DOHH2 (cell line): ENCODE results near the gene AMZ2.
"Not testable (repeated sequence)": the region's sequence is repeated elsewhere in the genome, so short reads cannot be mapped to it uniquely, and the experiment has no call there.

ENCODE experiments used
- H3F3A ChIP-seq: fragments of 200-600 bp; sonication (generic), shearing (Covaris generic); 2 replicates; pipeline ENCODE4 v1.6.0; 2016; ENCODE audit warnings: antibody characterized with exemption, mild to moderate bottlenecking; ENCODE audit not compliant: control insufficient read depth, insufficient read depth
- H3K27ac ChIP-seq: fragments of 200-600 bp; sonication (generic); 2 replicates; pipeline ENCODE4 v1.5.1; 2014; ENCODE audit warnings: low read depth, mild to moderate bottlenecking, low read length, moderate library complexity
- H3K27me3 ChIP-seq: fragments of 200-600 bp; sonication (generic); 2 replicates; pipeline ENCODE4 v1.6.1; 2014; ENCODE audit warnings: mild to moderate bottlenecking, low read length, mixed read lengths; ENCODE audit not compliant: control insufficient read depth
- H3K36me3 ChIP-seq: fragments of 200-600 bp; sonication (generic); 2 replicates; pipeline ENCODE4 v1.6.1; 2014; ENCODE audit warnings: mild to moderate bottlenecking, low read length, moderate library complexity, mixed read lengths; ENCODE audit not compliant: control insufficient read depth
- H3K4me1 ChIP-seq: fragments of 200-600 bp; sonication (generic); 2 replicates; pipeline ENCODE4 v1.6.1; 2014; ENCODE audit warnings: mild to moderate bottlenecking, low read length, mixed read lengths; ENCODE audit not compliant: control insufficient read depth
- H3K4me2 ChIP-seq: fragments of 200-600 bp; sonication (generic); 2 replicates; pipeline ENCODE4 v1.6.0; 2014; ENCODE audit warnings: mild to moderate bottlenecking, low read length, moderate library complexity
- H3K4me3 ChIP-seq: fragments of 200-600 bp; sonication (generic); 2 replicates; pipeline ENCODE4 v1.5.1; 2014; ENCODE audit warnings: mild to moderate bottlenecking, low read length, mixed read lengths
- H3K79me2 ChIP-seq: fragments of 200-600 bp; sonication (generic); 2 replicates; pipeline ENCODE4 v1.6.1; 2014; ENCODE audit warnings: mild to moderate bottlenecking, low read length, mixed read lengths; ENCODE audit not compliant: control insufficient read depth
- H3K9me2 ChIP-seq: fragments of 200-600 bp; sonication (generic); replicated peaks from 2 replicates; pipeline ENCODE4 v1.6.1; 2014; ENCODE audit warnings: mild to moderate bottlenecking, low read length, mixed read lengths; ENCODE audit not compliant: control insufficient read depth
- H3K9me3 ChIP-seq: fragments of 200-600 bp; sonication (generic); 2 replicates; pipeline ENCODE4 v1.6.1; 2014; ENCODE audit warnings: antibody characterized with exemption, low read length, mixed read lengths; ENCODE audit not compliant: control insufficient read depth, insufficient read depth
- H4K20me1 ChIP-seq: fragments of 200-600 bp; sonication (generic); 2 replicates; pipeline ENCODE4 v1.6.0; 2014; ENCODE audit warnings: low read depth, mild to moderate bottlenecking, antibody characterized with exemption, low read length, moderate library complexity; ENCODE audit not compliant: control insufficient read depth, insufficient read depth
- CTCF ChIP-seq: fragments of 200-600 bp; sonication (generic); IDR thresholded peaks from one replicate; pipeline ENCODE4 v1.5.1; 2014; ENCODE audit warnings: antibody characterized with exemption, mild to moderate bottlenecking, low read depth, low read length; ENCODE audit not compliant: poor library complexity, severe bottlenecking
- EZH2phosphoT487 ChIP-seq: fragments of 200-600 bp; sonication (generic); IDR thresholded peaks from 2 replicates; pipeline ENCODE4 v1.6.1; 2017; ENCODE audit warnings: borderline replicate concordance, mild to moderate bottlenecking, antibody characterized with exemption, low read length, moderate library complexity, mixed read lengths

The AMZ2 gene

DNA sequence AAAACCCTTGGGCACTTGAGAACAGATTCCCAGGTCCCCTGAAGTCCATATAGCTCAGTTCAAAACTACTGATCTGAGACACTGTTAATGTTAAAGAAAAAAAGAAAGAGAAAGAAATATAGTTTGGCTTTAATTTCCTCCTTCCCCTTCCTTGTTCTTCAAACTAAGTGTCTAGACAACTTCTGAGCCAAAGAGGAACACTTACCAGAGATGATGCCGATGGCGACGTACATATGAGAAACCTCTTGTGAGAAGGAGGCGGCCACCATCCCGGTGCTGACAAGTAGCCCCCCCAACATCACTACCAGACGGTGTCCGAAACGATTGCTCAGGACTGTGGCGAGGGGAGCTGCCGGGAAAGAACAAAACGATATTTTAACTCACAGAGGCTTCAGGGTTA is 25.9 kb downstream of the AMZ2 start:
- Histone ChIP-seq H3K4me2 (no peak overlapping the region), H3K4me1 (no peaks in the 10 kb centered on the region), H3K9me2 (no peaks in the 10 kb centered on the region), H3K79me2 (peaks cover 44% of the 10 kb centered on the region), H3K36me3 (peaks cover 82% of the 10 kb centered on the region), H3F3A (0 out of 2 replicates have a peak, but pooled peaks cover 3% of the 10 kb centered on the region), H3K27me3 (no peaks in the 10 kb centered on the region), H3K4me3 (no peak overlapping the region), H4K20me1 (0 out of 2 replicates have a peak, but pooled peaks cover 3% of the 10 kb centered on the region), H3K27ac (no peak overlapping the region), H3K9me3 (no peaks in the 10 kb centered on the region)
- TF ChIP-seq CTCF = no peak
- TF ChIP-seq EZH2phosphoT487 = no peak

GRCh38 chr17:68276339-68276738 is 28.5 kb downstream of the AMZ2 start:
- Histone ChIP-seq H3K36me3 (peaks cover 86% of the 10 kb centered on the region), H3K79me2 (peaks cover 57% of the 10 kb centered on the region)
- H3K27me3 ChIP-seq, H3K9me3 ChIP-seq, H3K4me1 ChIP-seq, H3K9me2 ChIP-seq, H3K4me3 ChIP-seq, H3F3A ChIP-seq, H3K4me2 ChIP-seq, H4K20me1 ChIP-seq, H3K27ac ChIP-seq: not testable (repeated sequence)

GRCh38 chr17:68277807-68278206 is 30.0 kb downstream of the AMZ2 start:
- no peaks in the 10 kb centered on the region for H3F3A ChIP-seq
- H3K4me3 ChIP-seq = no peak overlapping the region
- H3K79me2 ChIP-seq = peaks cover 59% of the 10 kb centered on the region
- no peaks in the 10 kb centered on the region for H3K9me2 ChIP-seq
- H4K20me1 ChIP-seq = no peaks in the 10 kb centered on the region; the same call in 1 of the 2 replicates
- H3K9me3 ChIP-seq = no peaks in the 10 kb centered on the region
- H3K4me2 ChIP-seq = no peak overlapping the region
- no peaks in the 10 kb centered on the region for H3K4me1 ChIP-seq
- TF ChIP-seq EZH2phosphoT487 = no peak
- TF ChIP-seq CTCF = no peak
- H3K27me3 ChIP-seq = no peaks in the 10 kb centered on the region
- peaks cover 80% of the 10 kb centered on the region for H3K36me3 ChIP-seq
- H3K27ac ChIP-seq = no peak overlapping the region

- not testable (repeated sequence) for H3F3A ChIP-seq, H3K4me3 ChIP-seq, H3K27ac ChIP-seq, H3K4me2 ChIP-seq, H3K9me3 ChIP-seq, H3K9me2 ChIP-seq, H4K20me1 ChIP-seq, H3K27me3 ChIP-seq
- Histone ChIP-seq H3K4me1 (peaks cover 11% of the 10 kb centered on the region), H3K36me3 (peaks cover 68% of the 10 kb centered on the region), H3K79me2 (peaks cover 86% of the 10 kb centered on the region)
Observed at GRCh38 chr17:68281965-68282364, 34.1 kb downstream of the AMZ2 start.
